HFF-Myc (cell line): Measurements from ENCODE around the gene C1QC.

ENCODE experiments used
- DNase-seq: peaks from one replicate; pipeline ENCODE4 v3.0.0-alpha.2; 2011; ENCODE audit warnings: low read depth; ENCODE audit errors: extremely low read depth
- H3K4me3 ChIP-seq: replicated peaks from 2 replicates; pipeline ENCODE4 v1.5.1; 2011; ENCODE audit warnings: low read depth, mild to moderate bottlenecking, control low read depth, low read length
- TF ChIP-seq, protein P1 (sequence below): IDR thresholded peaks from 2 replicates; pipeline ENCODE4 v1.5.1; 2012; ENCODE audit warnings: mild to moderate bottlenecking, low read depth, low read length, control low read depth; ENCODE audit errors: missing control alignments

C1QC gene

DNA sequence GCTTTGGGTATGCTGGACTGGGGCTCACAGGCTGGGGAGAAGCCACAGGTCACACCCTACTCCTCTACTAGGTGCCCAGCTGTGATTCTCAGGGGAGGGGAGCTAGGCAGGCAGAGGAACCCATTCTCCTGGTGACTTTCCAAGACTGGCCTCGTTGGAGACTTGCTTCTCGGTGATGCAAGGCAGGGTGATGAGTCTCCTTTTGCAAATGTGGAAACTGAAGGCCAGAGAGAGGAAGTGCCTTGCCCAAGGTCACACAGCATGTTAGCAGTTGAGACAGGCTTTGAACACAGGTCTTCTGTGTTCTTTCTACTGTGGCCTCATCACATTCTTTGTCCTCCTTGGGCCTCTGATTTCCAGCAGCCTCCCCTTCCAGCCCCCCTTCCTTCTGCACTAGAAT, 27.5 kb upstream of the C1QC start:
- TF ChIP-seq, protein P1, sequence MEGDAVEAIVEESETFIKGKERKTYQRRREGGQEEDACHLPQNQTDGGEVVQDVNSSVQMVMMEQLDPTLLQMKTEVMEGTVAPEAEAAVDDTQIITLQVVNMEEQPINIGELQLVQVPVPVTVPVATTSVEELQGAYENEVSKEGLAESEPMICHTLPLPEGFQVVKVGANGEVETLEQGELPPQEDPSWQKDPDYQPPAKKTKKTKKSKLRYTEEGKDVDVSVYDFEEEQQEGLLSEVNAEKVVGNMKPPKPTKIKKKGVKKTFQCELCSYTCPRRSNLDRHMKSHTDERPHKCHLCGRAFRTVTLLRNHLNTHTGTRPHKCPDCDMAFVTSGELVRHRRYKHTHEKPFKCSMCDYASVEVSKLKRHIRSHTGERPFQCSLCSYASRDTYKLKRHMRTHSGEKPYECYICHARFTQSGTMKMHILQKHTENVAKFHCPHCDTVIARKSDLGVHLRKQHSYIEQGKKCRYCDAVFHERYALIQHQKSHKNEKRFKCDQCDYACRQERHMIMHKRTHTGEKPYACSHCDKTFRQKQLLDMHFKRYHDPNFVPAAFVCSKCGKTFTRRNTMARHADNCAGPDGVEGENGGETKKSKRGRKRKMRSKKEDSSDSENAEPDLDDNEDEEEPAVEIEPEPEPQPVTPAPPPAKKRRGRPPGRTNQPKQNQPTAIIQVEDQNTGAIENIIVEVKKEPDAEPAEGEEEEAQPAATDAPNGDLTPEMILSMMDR: no peak
- no peak overlapping the region for H3K4me3 ChIP-seq
- DNase-seq: no peak

DNA sequence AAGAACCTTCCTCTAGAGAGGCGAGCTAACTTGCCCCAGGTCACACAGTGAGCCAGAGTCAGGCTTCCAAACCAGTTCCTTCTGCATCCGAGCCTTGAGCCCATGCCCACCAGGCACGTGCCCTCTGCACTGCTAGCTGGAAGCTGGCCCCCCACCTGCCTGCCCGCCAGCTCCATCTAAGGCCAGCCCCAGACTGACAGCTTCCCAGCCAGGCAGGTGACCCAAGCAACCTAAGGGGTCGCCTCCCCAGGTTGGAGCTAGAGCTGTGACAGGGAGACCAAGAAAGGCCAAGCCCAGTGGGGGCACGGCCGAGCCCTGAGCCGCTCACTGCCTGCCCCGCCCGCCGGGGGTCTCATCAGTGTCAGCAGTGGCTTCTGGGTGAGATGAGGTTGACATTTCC, 26.9 kb upstream of the C1QC start:
- TF ChIP-seq, protein P1: no peak
- DNase-seq: no peak

DNA sequence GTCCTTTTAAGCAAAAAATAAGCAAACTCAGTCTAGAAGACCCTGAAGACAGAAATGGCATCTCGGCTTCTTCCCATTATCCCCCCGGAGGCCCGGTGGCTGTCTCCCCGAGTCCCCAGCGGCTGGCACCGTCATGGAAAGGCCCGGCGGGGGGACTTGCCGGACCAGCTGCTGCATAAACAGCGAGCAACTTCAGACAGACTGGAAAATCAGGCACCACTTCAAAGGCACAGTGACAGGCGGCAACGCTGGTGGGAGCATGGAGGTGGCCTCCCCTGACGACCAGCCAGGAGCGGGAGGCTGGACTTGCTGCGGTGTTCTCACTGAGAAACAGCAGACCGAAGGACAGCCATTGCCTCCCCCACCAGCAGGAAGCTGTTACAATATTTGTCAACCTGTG, 25.4 kb upstream of the C1QC start:
- H3K4me3 ChIP-seq: no peak overlapping the region
- TF ChIP-seq, protein P1: no peak
- DNase-seq: no peak

More for the DNA sequence above, 26.9 kb upstream of the C1QC start:
- no peak overlapping the region for H3K4me3 ChIP-seq

DNA sequence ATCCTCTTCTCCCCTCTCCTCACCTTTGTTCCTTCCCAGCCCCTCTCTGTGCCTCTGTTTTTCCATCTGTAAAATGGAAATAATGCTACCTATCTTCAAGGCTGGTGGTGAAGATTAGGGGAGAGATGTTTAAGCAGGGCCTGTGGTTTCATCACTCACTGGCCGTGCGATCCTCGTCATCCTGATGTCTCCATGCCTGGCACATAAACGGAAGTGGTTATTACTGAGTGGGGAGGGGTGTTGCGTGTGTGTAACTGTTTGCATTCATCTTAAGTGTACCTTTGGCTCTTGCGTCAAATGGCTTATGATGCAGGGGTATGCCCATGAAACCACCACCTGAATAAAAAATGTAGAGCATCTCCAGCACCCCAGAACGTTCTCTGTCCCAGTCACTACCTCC, 24.2 kb upstream of the C1QC start:
- no peak overlapping the region for H3K4me3 ChIP-seq
- DNase-seq: no peak
- TF ChIP-seq, protein P1: no peak

DNA sequence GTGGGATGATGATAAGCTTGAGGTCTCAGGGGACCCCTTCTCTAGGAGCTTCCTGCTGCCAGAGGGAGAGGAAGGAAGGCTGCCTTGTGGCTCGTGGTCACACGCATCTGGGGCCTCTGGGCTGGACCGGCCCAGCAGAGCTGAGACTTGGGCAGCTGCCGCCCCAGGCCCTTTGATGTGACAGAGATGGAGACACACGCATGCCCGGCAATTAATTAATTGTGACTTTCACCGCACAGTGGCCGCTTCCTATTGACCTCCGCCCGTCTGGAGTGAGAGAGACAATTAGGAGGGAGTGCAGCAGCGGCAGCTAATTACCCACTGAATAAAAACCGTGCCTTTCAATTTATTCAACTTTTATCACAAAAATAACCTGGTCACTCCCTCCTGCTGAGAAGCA, 23.6 kb upstream of the C1QC start:
- TF ChIP-seq, protein P1: no peak
- no peak overlapping the region for H3K4me3 ChIP-seq
- no peak for DNase-seq

DNA sequence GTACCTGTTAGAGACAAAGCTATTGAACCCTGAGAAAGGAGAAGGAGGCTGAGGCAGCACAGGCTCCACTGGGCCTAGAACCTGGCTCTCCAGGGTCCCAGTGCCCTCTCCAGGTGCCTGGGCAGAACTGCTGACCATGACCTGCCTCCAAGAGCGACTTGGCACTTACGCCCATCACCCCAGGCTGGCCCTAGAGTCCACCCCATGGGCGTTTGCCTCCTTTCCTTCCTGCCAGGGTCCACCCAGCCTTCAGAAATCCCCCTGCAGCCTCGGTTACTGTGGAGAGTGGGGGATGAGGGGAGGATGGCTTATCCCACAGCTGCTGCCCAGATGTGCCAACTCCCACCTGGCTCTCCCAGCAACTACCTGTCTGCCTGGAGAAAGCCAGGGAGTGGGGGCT, 21.7 kb upstream of the C1QC start:
- no peak for DNase-seq

More for the DNA sequence above, 21.7 kb upstream of the C1QC start:
- no peak overlapping the region for H3K4me3 ChIP-seq
- TF ChIP-seq, protein P1: no peak
